GM18951 (cell line): ENCODE results near the gene AXDND1.

ENCODE experiments used
- POLR2A ChIP-seq: IDR thresholded peaks from 4 replicates; pipeline ENCODE4 v1.6.1; 2011; ENCODE audit warnings: mild to moderate bottlenecking; ENCODE audit not compliant: insufficient read length, insufficient read depth; ENCODE audit errors: extremely low read depth
- in situ Hi-C: fragments of 300-500 bp; cut with MboI; formaldehyde crosslinking; loops from one replicate; pipeline ENCODE4 v1.12.0; 2022; ENCODE audit warnings: low sequenced_read_pairs, mixed read lengths, inconsistent platforms; ENCODE audit not compliant: unreplicated experiment

AXDND1 gene

GRCh38 chr1:179590671-179591070 lies 224.9 kb downstream of the AXDND1 start:
- TF ChIP-seq POLR2A = no peak

GRCh38 chr1:179591253-179591591 lies 225.5 kb downstream of the AXDND1 start:
- in situ Hi-C loops = no loop called here
- TF ChIP-seq POLR2A = no peak

More at GRCh38 chr1:179590671-179591070, 224.9 kb downstream of the AXDND1 start:
- in situ Hi-C loops = no loop called here

- in situ Hi-C loops = no loop called here
- no peak for TF ChIP-seq POLR2A
Observed at GRCh38 chr1:179591592-179592580, 226.1 kb downstream of the AXDND1 start, which contains the start of gene TDRD5. TDRD5 (plus strand) TSS chr1:179591832; CDS start chr1:179592616, 784 bp downstream.

GRCh38 chr1:179598631-179599030 lies 232.9 kb downstream of the AXDND1 start:
- in situ Hi-C loops = no loop called here
- TF ChIP-seq POLR2A = no peak

- TF ChIP-seq POLR2A = no peak
- in situ Hi-C loops = no loop called here
Observed at GRCh38 chr1:179599623-179600249, 234.0 kb downstream of the AXDND1 start.

GRCh38 chr1:179601093-179601492 lies 235.3 kb downstream of the AXDND1 start:
- in situ Hi-C loops = no loop called here

More at GRCh38 chr1:179601093-179601492, 235.3 kb downstream of the AXDND1 start:
- no peak for TF ChIP-seq POLR2A
